Measurements from ENCODE around the gene CYP2W1.

GRCh38 chr7:981793-982510 is 1.0 kb upstream of the CYP2W1 start:
- TF ChIP-seq CTCF (IDR thresholded peaks at IDR 0.05): no peak
- no peak for TF ChIP-seq POLR2A (IDR thresholded peaks at IDR 0.05)
